PC-9 (cell line): ENCODE data around the gene CCDC85B. TPM values are rescaled to one million over a fixed set of nuclear protein-coding genes. Genes with fewer than 3 reads are reported as not detected.

ENCODE experiments used
- BruUV-seq: library from RNA; stranded (reverse); fragments of 400-500 nt; replicated peaks from 2 replicates; lab custom pipeline; 2021; lab: Mats Ljungman, UMichigan
- CTCF ChIA-PET: fragments of 300-600 bp; sonication (Branson Sonifier 250); formaldehyde crosslinking; loops from one replicate; lab custom pipeline; 2022; ENCODE audit warnings: antibody characterized with exemption; lab: Charles Lee
- POLR2A ChIA-PET: fragments of 300-600 bp; sonication (Branson Sonifier 250); formaldehyde crosslinking; loops from one replicate; lab custom pipeline; 2022; ENCODE audit warnings: antibody characterized with exemption; ENCODE audit not compliant: unreplicated experiment; lab: Charles Lee
- DNase-seq, 2 experiments: peaks; one replicate each; pipeline versions ENCODE4 v3.0.0 to v3.0.0-alpha.2; 2015 to 2022; ENCODE audit warnings: mixed read lengths in 1 of 2
- H2AFZ ChIP-seq: fragments of 200-600 bp; sonication (generic); 2 replicates; pipeline ENCODE4 v1.8.1; 2017; ENCODE audit warnings: antibody characterized with exemption
- H3F3A ChIP-seq: fragments of 200-600 bp; sonication (generic); 2 replicates; pipeline ENCODE4 v1.8.1; 2017; ENCODE audit warnings: antibody characterized with exemption, mild to moderate bottlenecking, low read depth; ENCODE audit not compliant: insufficient read depth
- H3K27ac ChIP-seq: fragments of 200-600 bp; sonication (generic); 2 replicates; pipeline ENCODE4 v1.6.1; 2016; ENCODE audit warnings: mixed run types
- H3K27me3 ChIP-seq: fragments of 200-600 bp; sonication (generic); 2 replicates; pipeline ENCODE4 v1.6.1; 2016; ENCODE audit warnings: low read depth, mixed run types; ENCODE audit not compliant: insufficient read depth
- H3K36me3 ChIP-seq: fragments of 200-600 bp; sonication (generic); 2 replicates; pipeline ENCODE4 v1.6.1; 2016; ENCODE audit warnings: low read depth, mixed run types
- H3K4me1 ChIP-seq: fragments of 200-600 bp; sonication (generic); replicated peaks from 2 replicates; pipeline ENCODE4 v1.6.1; 2016; ENCODE audit warnings: mixed run types; ENCODE audit not compliant: insufficient read depth
- H3K4me2 ChIP-seq: fragments of 200-600 bp; sonication (generic); 2 replicates; pipeline ENCODE4 v1.6.1; 2017; ENCODE audit warnings: mixed run types
- H3K4me3 ChIP-seq: fragments of 200-600 bp; sonication (generic); 2 replicates; pipeline ENCODE4 v1.6.1; 2016; ENCODE audit warnings: mixed run types
- H3K79me2 ChIP-seq: fragments of 200-600 bp; sonication (generic); 2 replicates; pipeline ENCODE4 v1.6.1; 2017; ENCODE audit warnings: low read depth, mixed run types
- H3K9me2 ChIP-seq: fragments of 200-600 bp; sonication (generic); 2 replicates; pipeline ENCODE4 v1.8.1; 2017; ENCODE audit warnings: mild to moderate bottlenecking; ENCODE audit not compliant: insufficient read depth
- H3K9me3 ChIP-seq: fragments of 200-600 bp; sonication (generic); 2 replicates; pipeline ENCODE4 v1.8.1; 2016; ENCODE audit warnings: low read depth; ENCODE audit not compliant: insufficient read depth
- H4K20me1 ChIP-seq: fragments of 200-600 bp; sonication (generic); 2 replicates; pipeline ENCODE4 v1.8.1; 2017; ENCODE audit not compliant: insufficient read depth
- CTCF ChIP-seq: fragments of 200-600 bp; sonication (generic); conservative IDR thresholded peaks from 2 replicates; pipeline ENCODE4 v1.6.1; 2017; ENCODE audit warnings: mixed run types, antibody characterized with exemption, mild to moderate bottlenecking, moderate library complexity
- EZH2 ChIP-seq: fragments of 200-600 bp; sonication (generic); IDR thresholded peaks from 2 replicates; pipeline ENCODE4 v1.8.0; 2017; ENCODE audit warnings: antibody characterized with exemption, low read depth
- intact Hi-C: fragments of 100-400 bp; cut with micrococcal nuclease; formaldehyde crosslinking; loops from one replicate; pipeline ENCODE4 v1.10.0; 2022; ENCODE audit not compliant: unreplicated experiment
- total RNA-seq: library from RNA; stranded (reverse); gene quantifications from 2 replicates; pipeline ENCODE4 v1.2.3, GENCODE V29; 2021

The CCDC85B gene
- total RNA-seq, 1 experiment from 2014 or later, result 45.0 TPM

- Histone ChIP-seq H2AFZ (no peak overlapping the region), H3K4me1 (peaks cover 4% of the 10 kb centered on the region; the same call in 1 of the 2 replicates), H3K4me2 (no peak overlapping the region), H3K27ac (no peak overlapping the region), H3K9me2 (no peaks in the 10 kb centered on the region), H3K9me3 (no peaks in the 10 kb centered on the region), H3K36me3 (no peaks in the 10 kb centered on the region), H3K79me2 (no peaks in the 10 kb centered on the region), H3K4me3 (no peak overlapping the region), H4K20me1 (no peaks in the 10 kb centered on the region), H3F3A (peaks cover 31% of the 10 kb centered on the region), H3K27me3 (no peaks in the 10 kb centered on the region)
- ChIA-PET POLR2A (interaction anchor here (0.6 to 1.1 kb wide), 4 partner anchors 13 to 465 kb away, joined by 3 to 5 read pairs (median 4); partner anchors contain the start of genes BANF1 and ZNRD2), CTCF (interaction anchor here (0.5 to 1.1 kb wide), 3 partner anchors 11 to 191 kb away, joined by 3 to 7 read pairs (median 4); no protein-coding TSS in a partner anchor)
- DNase-seq, result no peak
- TF ChIP-seq CTCF (no peak), EZH2 (no peak)
- BruUV-seq, result no TSS peak
- intact Hi-C loops, result no loop called here
Measured at GRCh38 chr11:65871811-65872548, 18.5 kb upstream of the CCDC85B start.

GRCh38 chr11:65872586-65873317, 17.7 kb upstream of the CCDC85B start, which contains the start of gene EFEMP2:
Gene EFEMP2 (minus strand): TSS chr11:65872800. CDS start chr11:65872354, 446 bp downstream.
- ChIA-PET POLR2A (interaction anchor here (0.7 kb wide), 2 partner anchors 130 to 302 kb away, joined by 4 to 5 read pairs; partner anchors contain the start of genes BANF1 and ZNRD2), CTCF (interaction anchor here (0.5 to 0.7 kb wide), 2 partner anchors 12 to 191 kb away, joined by 3 to 7 read pairs; no protein-coding TSS in a partner anchor)
- no TSS peak for BruUV-seq
- Histone ChIP-seq H3F3A (peaks cover 31% of the 10 kb centered on the region), H3K27ac (no peak within 1 kb of the TSS), H3K4me3 (peak within 1 kb of the TSS; percentile 61), H3K9me2 (no peaks in the 10 kb centered on the region), H3K4me1 (peaks cover 4% of the 10 kb centered on the region; the same call in 1 of the 2 replicates), H4K20me1 (no peaks in the 10 kb centered on the region), H3K9me3 (no peaks in the 10 kb centered on the region), H3K36me3 (no peaks in the 10 kb centered on the region), H3K79me2 (no peaks in the 10 kb centered on the region), H2AFZ (peak within 1 kb of the TSS; percentile 87), H3K4me2 (peak within 1 kb of the TSS; percentile 78), H3K27me3 (no peaks in the 10 kb centered on the region)
- TF ChIP-seq EZH2, result no peak
- no peak for TF ChIP-seq CTCF
- intact Hi-C loops, result no loop called here
- DNase-seq, result peak in 1 of 2 experiments; percentile 44
